IMR-90 (cell line): Measurements from ENCODE around the gene ACOXL. TPM values are rescaled to one million over a fixed set of nuclear protein-coding genes. Genes with fewer than 3 reads are reported as not detected.

Experiments used
- ATAC-seq: fragments of 200-7000 bp; cut with Tn5 transposase; 2 replicates; pipeline ENCODE4 v1.9.1; 2020; ENCODE audit warnings: low read depth, mild to moderate bottlenecking, moderate library complexity
- BruUV-seq: library from RNA; stranded (reverse); fragments of 400-500 nt; replicated peaks from 2 replicates; lab custom pipeline; 2021; lab: Mats Ljungman, UMichigan
- CTCF ChIA-PET: fragments of 300-600 bp; formaldehyde crosslinking; extraction: SDS; loops from one replicate; lab custom pipeline; 2021; ENCODE audit warnings: antibody characterized with exemption; lab: Yijun Ruan, JAX
- POLR2A ChIA-PET: fragments of 300-600 bp; sonication (Branson Sonifier 250); formaldehyde crosslinking; loops from one replicate; lab custom pipeline; 2022; ENCODE audit warnings: antibody characterized with exemption; ENCODE audit not compliant: unreplicated experiment; lab: Charles Lee
- DNase-seq: peaks from one replicate; pipeline ENCODE4 v3.0.0; 2013
- H2AFZ ChIP-seq: replicated peaks from 2 replicates; pipeline ENCODE3; 2013; ENCODE audit warnings: low read length, mild to moderate bottlenecking; ENCODE audit not compliant: poor library complexity
- H2AK5ac ChIP-seq: 2 replicates; pipeline ENCODE4 v1.6.1; 2013; ENCODE audit warnings: low read depth, low read length, inconsistent platforms
- H2AK9ac ChIP-seq: replicated peaks from 2 replicates; pipeline ENCODE3; 2013; ENCODE audit warnings: mild to moderate bottlenecking, low read depth, low read length, moderate library complexity; ENCODE audit not compliant: poor library complexity
- H2BK120ac ChIP-seq: 2 replicates; pipeline ENCODE4 v1.6.1; 2013; ENCODE audit warnings: low read depth, low read length, inconsistent platforms
- H2BK15ac ChIP-seq: 3 replicates; pipeline ENCODE4 v1.6.1; 2013; ENCODE audit warnings: low read depth, low read length, inconsistent platforms
- H2BK20ac ChIP-seq: 2 replicates; pipeline ENCODE4 v1.6.1; 2013; ENCODE audit warnings: low read depth, mild to moderate bottlenecking, inconsistent platforms, low read length, moderate library complexity
- H2BK5ac ChIP-seq: 2 replicates; pipeline ENCODE4 v1.6.1; 2013; ENCODE audit warnings: mild to moderate bottlenecking, low read depth, low read length, inconsistent platforms; ENCODE audit not compliant: poor library complexity, severe bottlenecking
- H3K14ac ChIP-seq: replicated peaks from 2 replicates; pipeline ENCODE4 v1.6.1; 2013; ENCODE audit warnings: low read depth, low read length, inconsistent platforms
- H3K18ac ChIP-seq: 2 replicates; pipeline ENCODE4 v1.6.1; 2013; ENCODE audit warnings: low read depth, low read length, control low read depth
- H3K23ac ChIP-seq: 2 replicates; pipeline ENCODE4 v1.6.1; 2013; ENCODE audit warnings: low read depth, low read length, inconsistent platforms
- H3K27ac ChIP-seq: 2 replicates; pipeline ENCODE4 v1.5.1; 2013; ENCODE audit warnings: mild to moderate bottlenecking, control low read depth, low read length; ENCODE audit not compliant: insufficient read depth
- H3K27me3 ChIP-seq: 2 replicates; pipeline ENCODE4 v1.6.1; 2013; ENCODE audit warnings: low read length; ENCODE audit not compliant: control insufficient read depth, insufficient read depth
- H3K36me3 ChIP-seq: 2 replicates; pipeline ENCODE4 v1.6.1; 2013; ENCODE audit warnings: low read length, mixed read lengths; ENCODE audit not compliant: control insufficient read depth, insufficient read depth
- H3K4ac ChIP-seq: 2 replicates; pipeline ENCODE4 v1.6.1; 2013; ENCODE audit warnings: low read depth, low read length, inconsistent platforms
- H3K4me1 ChIP-seq: 2 replicates; pipeline ENCODE4 v1.6.1; 2013; ENCODE audit warnings: low read length, mixed read lengths; ENCODE audit not compliant: control insufficient read depth, insufficient read depth
- H3K4me2 ChIP-seq: 2 replicates; pipeline ENCODE4 v1.6.1; 2013; ENCODE audit warnings: low read depth, mild to moderate bottlenecking, control low read depth, low read length, moderate library complexity
- H3K4me3 ChIP-seq: 2 replicates; pipeline ENCODE4 v1.5.1; 2013; ENCODE audit warnings: low read depth, mild to moderate bottlenecking, control low read depth, low read length, moderate library complexity; ENCODE audit not compliant: insufficient read depth
- H3K56ac ChIP-seq: 2 replicates; pipeline ENCODE4 v1.6.1; 2013; ENCODE audit warnings: low read length, inconsistent platforms; ENCODE audit not compliant: insufficient read depth; ENCODE audit errors: extremely low read depth
- H3K79me1 ChIP-seq, 2 experiments: 2 replicates each; pipeline ENCODE4 v1.6.1; 2013; ENCODE audit warnings: low read length in 2 of 2, inconsistent platforms in 1 of 2, low read depth in 1 of 2
- H3K9ac ChIP-seq: 2 replicates; pipeline ENCODE4 v1.6.1; 2013; ENCODE audit warnings: low read depth, low read length, control low read depth
- H3K9me1 ChIP-seq: 2 replicates; pipeline ENCODE4 v1.6.1; 2013; ENCODE audit warnings: low read length, inconsistent platforms; ENCODE audit not compliant: insufficient read depth
- H3K9me3 ChIP-seq: 2 replicates; pipeline ENCODE4 v1.6.1; 2013; ENCODE audit warnings: low read length; ENCODE audit not compliant: control insufficient read depth, insufficient read depth
- H4K20me1 ChIP-seq: 2 replicates; pipeline ENCODE4 v1.6.1; 2013; ENCODE audit warnings: low read length, inconsistent platforms; ENCODE audit not compliant: insufficient read depth
- H4K5ac ChIP-seq: 2 replicates; pipeline ENCODE4 v1.6.1; 2013; ENCODE audit warnings: mild to moderate bottlenecking, low read depth, low read length, control low read depth
- H4K8ac ChIP-seq, 2 experiments: 2 replicates each; pipeline ENCODE4 v1.6.1; 2013; ENCODE audit warnings: low read depth in 2 of 2, low read length in 2 of 2, control low read depth in 1 of 2, inconsistent platforms in 1 of 2
- H4K91ac ChIP-seq: 2 replicates; pipeline ENCODE4 v1.6.1; 2013; ENCODE audit warnings: low read depth, low read length, inconsistent platforms; ENCODE audit not compliant: insufficient read depth
- BHLHE40 ChIP-seq: fragments of 150-350 bp; IDR thresholded peaks from 2 replicates; pipeline ENCODE4 v1.6.1; 2016; ENCODE audit warnings: mild to moderate bottlenecking, low read depth, low read length
- CEBPB ChIP-seq: IDR thresholded peaks from 2 replicates; pipeline ENCODE4 v1.6.1; 2012; ENCODE audit warnings: low read depth, low read length, improper control_type of control experiment
- CHD1 ChIP-seq: IDR thresholded peaks from 2 replicates; pipeline ENCODE4 v1.6.1; 2012; ENCODE audit warnings: low read depth, low read length, improper control_type of control experiment
- CTCF ChIP-seq: conservative IDR thresholded peaks from 2 replicates; pipeline ENCODE4 v1.5.1; 2012; ENCODE audit warnings: mild to moderate bottlenecking, low read depth, low read length, improper control_type of control experiment
- ELK1 ChIP-seq: fragments of 150-350 bp; IDR thresholded peaks from 2 replicates; pipeline ENCODE4 v1.6.1; 2016; ENCODE audit warnings: low read depth, mild to moderate bottlenecking, low read length, moderate library complexity, borderline replicate concordance
- FOS ChIP-seq: fragments of 150-350 bp; IDR thresholded peaks from 2 replicates; pipeline ENCODE4 v1.6.1; 2016; ENCODE audit warnings: low read depth, low read length
- MAFK ChIP-seq: IDR thresholded peaks from 2 replicates; pipeline ENCODE4 v1.6.1; 2012; ENCODE audit warnings: low read depth, low read length, improper control_type of control experiment
- MAZ ChIP-seq: IDR thresholded peaks from 2 replicates; pipeline ENCODE4 v1.6.1; 2012; ENCODE audit warnings: low read depth, mild to moderate bottlenecking, low read length, improper control_type of control experiment, moderate library complexity, borderline replicate concordance
- MXI1 ChIP-seq: IDR thresholded peaks from 2 replicates; pipeline ENCODE4 v1.6.1; 2012; ENCODE audit warnings: low read depth, mild to moderate bottlenecking, low read length, moderate library complexity, borderline replicate concordance
- NFE2L2 ChIP-seq: fragments of 150-350 bp; IDR thresholded peaks from 2 replicates; pipeline ENCODE4 v1.6.1; 2016; ENCODE audit warnings: low read depth, mild to moderate bottlenecking, low read length
- POLR2A ChIP-seq: IDR thresholded peaks from 2 replicates; pipeline ENCODE4 v1.6.1; 2012; ENCODE audit warnings: mild to moderate bottlenecking, low read depth, low read length
- RAD21 ChIP-seq: IDR thresholded peaks from 2 replicates; pipeline ENCODE4 v1.6.1; 2012; ENCODE audit warnings: low read length, improper control_type of control experiment
- RCOR1 ChIP-seq: IDR thresholded peaks from 2 replicates; pipeline ENCODE4 v1.6.1; 2012; ENCODE audit warnings: mild to moderate bottlenecking, low read length, improper control_type of control experiment; ENCODE audit not compliant: insufficient replicate concordance
- RFX5 ChIP-seq: IDR thresholded peaks from 2 replicates; pipeline ENCODE4 v1.8.0; 2012; ENCODE audit warnings: low read depth, mild to moderate bottlenecking, low read length, moderate library complexity
- SMC3 ChIP-seq: fragments of 150-350 bp; IDR thresholded peaks from 2 replicates; pipeline ENCODE4 v1.6.1; 2016; ENCODE audit warnings: low read depth, mild to moderate bottlenecking, antibody characterized with exemption, low read length, moderate library complexity
- USF2 ChIP-seq: fragments of 150-350 bp; IDR thresholded peaks from 2 replicates; pipeline ENCODE4 v1.6.1; 2017; ENCODE audit warnings: mild to moderate bottlenecking, antibody characterized with exemption, low read length, low read depth
- WGBS, 2 experiments: methylation state at CpG; one replicate each; pipeline versions ENCODE4 v1.1.5 to v1.1.7; 2013; ENCODE audit warnings: missing lambda C conversion rate in 2 of 2; ENCODE audit not compliant: insufficient read length in 1 of 2; ENCODE audit errors: extremely low coverage in 2 of 2; 5-methylcytosine and 5-hydroxymethylcytosine counted together
- dilution Hi-C: fragments of 300-500 bp; cut with HindIII; formaldehyde crosslinking; loops from one replicate; pipeline ENCODE4 v1.14.3; 2018; ENCODE audit warnings: low sequenced_read_pairs; ENCODE audit not compliant: unreplicated experiment
- in situ Hi-C: fragments of 300-500 bp; cut with MboI; formaldehyde crosslinking; loops from 3 replicates; pipeline ENCODE4 v1.14.3; 2019; ENCODE audit warnings: low sequenced_read_pairs, inconsistent platforms, mixed read lengths
- intact Hi-C: fragments of 100-400 bp; cut with micrococcal nuclease; formaldehyde crosslinking; loops from 2 replicates; pipeline ENCODE4 v1.10.0; 2022
- polyA plus RNA-seq, 3 experiments: library from polyadenylated mRNA; depleted of rRNA; stranded (reverse); fragments of >200 nt; gene quantifications; 2 replicates each; pipeline ENCODE4 v1.2.3, GENCODE V29; 2012; ENCODE audit warnings: low replicate concordance in 1 of 3
- total RNA-seq: library from RNA; depleted of rRNA; stranded (reverse); fragments of >200 nt; gene quantifications from 2 replicates; pipeline ENCODE4 v1.2.3, GENCODE V29; 2012

The ACOXL gene
- total and polyA plus RNA-seq, 2 of the 4 experiments (the other 2 are of a cell fraction), result not detected

- no TSS peak for BruUV-seq
- no peak overlapping the region for H2BK20ac ChIP-seq
- H3K18ac ChIP-seq, result no peak overlapping the region
- H2BK5ac ChIP-seq, result no peak overlapping the region
- in situ Hi-C loops (no loop called here), dilution Hi-C loops (no loop called here), intact Hi-C loops (no loop called here)
- ChIA-PET CTCF (no interaction called here), POLR2A (no interaction called here)
- H4K91ac ChIP-seq, result no peak overlapping the region
- no peak overlapping the region for H3K23ac ChIP-seq
- no peaks in the 10 kb centered on the region for H3K9me3 ChIP-seq
- H3K79me1 ChIP-seq, result no peaks in the 10 kb centered on the region
- H3K56ac ChIP-seq, result no peak overlapping the region
- no peak overlapping the region for H2BK120ac ChIP-seq
- H3K27ac ChIP-seq, result no peak overlapping the region
- WGBS, 2 experiments, result no CpG with 5 or more reads among the region's 2 CpGs
- ATAC-seq (no peak), DNase-seq (no peak)
- no peak overlapping the region for H2AFZ ChIP-seq
- no peaks in the 10 kb centered on the region for H3K4me1 ChIP-seq
- H3K4me3 ChIP-seq, result no peak overlapping the region
- no peak overlapping the region for H3K4me2 ChIP-seq
- H4K20me1 ChIP-seq, result no peaks in the 10 kb centered on the region
- no peak overlapping the region for H4K5ac ChIP-seq
- no peaks in the 10 kb centered on the region for H3K9me1 ChIP-seq
- no peak overlapping the region for H2AK5ac ChIP-seq
- H3K4ac ChIP-seq, result no peak overlapping the region
- no peak overlapping the region for H2AK9ac ChIP-seq
- no peak for TF ChIP-seq USF2
- TF ChIP-seq RFX5, result no peak
- TF ChIP-seq RAD21, result no peak
- no peak for TF ChIP-seq ELK1
- no peak for TF ChIP-seq BHLHE40
- TF ChIP-seq MXI1, result no peak
- no peak for TF ChIP-seq POLR2A
- no peak for TF ChIP-seq NFE2L2
- no peak for TF ChIP-seq CTCF
- no peak for TF ChIP-seq RCOR1
- TF ChIP-seq CEBPB, result no peak
- TF ChIP-seq CHD1, result no peak
- TF ChIP-seq MAFK, result no peak
- TF ChIP-seq MAZ, result no peak
- no peak for TF ChIP-seq FOS
- TF ChIP-seq SMC3, result no peak
- no peak overlapping the region for H4K8ac ChIP-seq
- no peak overlapping the region for H2BK15ac ChIP-seq
- peaks cover 8% of the 10 kb centered on the region for H3K27me3 ChIP-seq
- H3K36me3 ChIP-seq, result no peaks in the 10 kb centered on the region
- no peak overlapping the region for H3K9ac ChIP-seq
- H3K14ac ChIP-seq, result no peak overlapping the region
Observed at GRCh38 chr2:111015283-111015995, 283.1 kb downstream of the ACOXL start.
